ENCODE measurements around the gene LAMA1.

GRCh38 chr18:6940451-6940850, 177.1 kb downstream of the LAMA1 start:
- no peak for TF ChIP-seq CTCF (conservative IDR thresholded peaks at IDR 0.05; ENCODE audit: low read length)
- no peak for TF ChIP-seq EZH2phosphoT487 (IDR thresholded peaks at IDR 0.05; ENCODE audit: borderline replicate concordance)

Data from Loucy (cell line).